GM21786 (cell line): ENCODE data around the gene COG7.
"Not testable (repeated sequence)": the region's sequence is repeated elsewhere in the genome, so short reads cannot be mapped to it uniquely, and the experiment has no call there.

ENCODE experiments used
- ATAC-seq: cut with Tn5 transposase; IDR thresholded peaks from one replicate; pipeline ENCODE4 v1.9.1; 2021; ENCODE audit not compliant: unreplicated experiment

COG7 gene

GRCh38 chr16:23452572-23453337 lies at the start of gene COG7:
COG7 (minus strand) TSS chr16:23453189; CDS start chr16:23452994, 195 bp downstream.
- peak; percentile 76 for ATAC-seq

DNA sequence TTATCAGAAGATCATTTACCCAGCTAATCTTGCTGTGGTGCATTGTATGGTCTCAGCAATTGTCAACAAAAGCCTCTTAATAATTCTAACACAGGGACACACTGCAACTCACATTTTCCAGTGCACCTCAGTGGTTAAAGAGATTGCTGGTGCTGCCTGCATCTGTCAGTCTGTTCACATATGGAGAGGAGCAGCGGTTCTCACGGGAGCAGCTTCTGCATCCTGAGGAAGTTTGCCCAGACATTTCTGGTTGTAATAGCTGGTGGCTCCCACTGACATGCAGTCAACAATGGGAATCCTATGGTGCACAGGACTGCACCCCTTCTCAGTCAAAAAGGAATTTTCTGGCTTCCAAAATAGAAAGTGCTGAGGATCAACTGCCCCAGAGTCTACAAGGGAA lies 49.5 kb upstream of the COG7 start:
- ATAC-seq, result no peak

DNA sequence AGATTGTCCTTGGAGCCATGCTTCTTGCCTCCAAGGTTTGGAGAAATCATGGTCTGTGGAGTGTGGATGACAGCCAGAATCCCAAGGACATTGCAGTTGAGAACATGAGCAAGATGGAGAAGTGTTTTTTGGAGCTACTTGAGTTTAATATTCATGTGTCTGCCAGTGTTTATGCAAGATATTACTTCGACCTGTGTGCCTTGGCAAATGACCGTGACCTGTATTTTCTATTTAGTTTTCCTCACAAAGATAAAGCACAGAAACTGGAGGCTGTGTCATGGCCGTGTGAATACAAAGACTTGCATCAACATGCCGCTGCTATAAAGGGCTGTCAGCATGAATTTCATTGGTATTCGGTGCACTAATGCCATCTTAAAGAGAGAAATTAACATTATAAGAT lies 48.3 kb upstream of the COG7 start:
- no peak for ATAC-seq

DNA sequence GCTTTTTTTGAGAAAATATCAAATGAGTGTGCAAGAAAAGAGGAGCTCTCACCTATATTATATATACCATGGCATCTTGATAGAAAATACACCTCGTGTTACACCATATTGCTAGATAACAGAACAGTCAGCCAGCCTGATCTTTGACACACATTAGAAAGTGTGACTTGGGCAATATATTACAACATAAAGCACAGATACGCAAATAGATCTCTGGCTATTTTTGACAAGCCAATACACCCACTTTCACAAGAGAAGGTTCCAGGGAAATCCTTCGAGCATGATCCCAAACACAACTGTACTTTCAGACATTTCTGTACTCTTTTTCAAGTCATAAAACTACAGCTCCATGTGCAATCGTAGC lies 47.9 kb upstream of the COG7 start:
- ATAC-seq, result no peak

DNA sequence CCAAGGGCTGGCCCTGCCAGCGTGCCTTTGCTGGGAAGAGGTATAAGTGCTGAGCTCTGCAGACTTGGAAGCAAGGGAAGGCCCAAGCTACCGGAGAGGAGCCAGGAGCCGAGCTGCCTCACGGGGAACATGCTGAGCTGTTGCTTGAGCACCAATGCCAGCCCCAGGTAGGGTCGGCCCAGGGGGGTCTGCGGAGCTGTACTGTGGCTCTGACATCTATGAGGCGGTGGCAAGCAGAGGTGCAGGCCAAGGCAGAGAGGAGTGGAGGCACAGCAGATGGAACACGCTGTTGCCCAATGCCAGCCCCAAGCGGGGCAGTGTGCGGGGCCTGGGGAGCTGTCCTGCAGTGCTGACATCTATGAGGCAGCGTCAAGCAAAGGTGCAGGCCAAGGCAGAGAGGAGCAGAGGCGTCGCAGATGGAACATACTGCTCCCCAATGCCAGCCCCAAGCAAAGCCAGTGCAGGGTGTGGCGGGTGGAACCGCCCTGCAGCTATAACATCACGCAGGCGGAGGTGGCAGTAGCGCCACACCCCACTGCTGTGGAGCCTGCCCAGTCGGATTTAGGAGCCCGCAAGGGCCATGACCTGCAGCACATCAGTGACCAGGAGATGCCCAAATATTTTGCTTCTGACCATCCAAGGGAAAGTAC lies 47.3 kb upstream of the COG7 start:
- no peak for ATAC-seq

DNA sequence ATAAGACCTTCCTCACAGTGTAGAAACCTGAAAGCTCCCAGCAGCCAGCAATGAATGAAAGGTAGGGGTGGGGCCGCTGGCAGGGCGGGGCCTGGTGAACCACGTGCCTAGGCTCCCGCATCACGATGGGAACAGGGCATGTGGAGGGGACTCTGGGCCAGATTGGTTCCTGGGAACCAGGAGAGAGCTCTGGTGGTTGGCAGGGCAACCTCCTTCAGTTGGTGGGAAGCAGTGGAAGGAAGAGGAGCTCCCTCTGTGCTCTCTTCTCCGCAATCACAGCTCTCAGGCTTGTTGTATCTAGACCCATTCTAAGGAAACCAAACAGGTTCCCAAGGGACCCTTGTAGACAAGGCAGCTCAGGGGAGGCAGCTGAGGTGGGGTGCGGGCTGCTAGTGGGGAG lies 46.8 kb upstream of the COG7 start:
- no peak for ATAC-seq

DNA sequence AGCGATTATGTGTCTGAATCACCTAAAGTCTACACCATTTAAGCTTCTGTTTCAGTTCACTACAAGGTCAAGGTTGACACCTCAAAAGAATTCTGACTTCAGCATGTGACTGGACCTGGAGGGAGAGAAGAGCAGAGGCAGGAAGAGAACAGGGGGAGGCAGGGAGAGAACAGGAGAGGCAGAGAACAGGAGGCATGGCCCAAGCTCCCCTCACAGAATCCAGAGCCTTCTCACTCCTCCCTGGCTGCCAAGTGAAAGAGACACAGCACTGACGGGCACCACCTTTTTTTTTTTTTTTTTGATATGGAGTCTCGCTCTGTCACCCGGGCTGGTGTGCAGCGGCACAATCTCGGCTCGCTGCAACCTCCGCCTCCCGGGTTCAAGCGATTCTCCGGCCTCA lies 45.9 kb upstream of the COG7 start:
- no peak for ATAC-seq

GRCh38 chr16:23497543-23497868 lies 44.5 kb upstream of the COG7 start:
- ATAC-seq, result no peak

DNA sequence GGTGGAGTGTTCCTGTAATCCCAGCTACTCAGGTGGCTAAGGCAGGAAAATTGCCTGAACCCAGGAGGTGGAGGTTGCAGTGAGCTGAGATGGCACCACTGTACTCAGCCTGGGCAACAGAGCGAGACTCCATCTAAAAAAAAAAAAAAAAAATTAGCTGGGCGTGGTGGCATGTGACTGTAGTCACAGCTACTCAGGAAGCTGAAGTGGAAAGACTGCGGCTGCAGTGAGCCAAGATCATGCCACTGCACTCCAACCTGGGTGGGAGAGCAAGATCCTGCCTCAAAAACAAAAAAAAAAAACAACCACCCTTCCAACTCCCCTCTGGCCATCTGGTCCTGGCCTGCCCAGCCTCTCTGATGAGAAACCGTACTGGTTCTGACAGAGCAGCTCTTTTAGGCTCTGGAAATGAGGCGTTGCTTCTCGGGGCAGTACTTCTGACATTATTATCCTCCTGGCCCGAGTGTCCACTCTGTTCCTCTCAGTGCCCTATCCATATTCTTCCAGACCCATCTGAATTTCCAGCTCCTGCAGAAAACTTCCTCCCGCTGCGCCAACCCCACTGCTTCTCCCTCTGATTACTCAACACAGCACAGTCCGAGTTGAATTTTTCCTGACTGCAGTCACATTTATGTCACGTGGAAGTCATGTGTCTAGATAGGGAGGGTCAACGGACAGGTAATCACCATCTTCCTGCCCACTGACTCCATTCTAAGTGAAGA lies 44.0 kb upstream of the COG7 start:
- no peak for ATAC-seq

DNA sequence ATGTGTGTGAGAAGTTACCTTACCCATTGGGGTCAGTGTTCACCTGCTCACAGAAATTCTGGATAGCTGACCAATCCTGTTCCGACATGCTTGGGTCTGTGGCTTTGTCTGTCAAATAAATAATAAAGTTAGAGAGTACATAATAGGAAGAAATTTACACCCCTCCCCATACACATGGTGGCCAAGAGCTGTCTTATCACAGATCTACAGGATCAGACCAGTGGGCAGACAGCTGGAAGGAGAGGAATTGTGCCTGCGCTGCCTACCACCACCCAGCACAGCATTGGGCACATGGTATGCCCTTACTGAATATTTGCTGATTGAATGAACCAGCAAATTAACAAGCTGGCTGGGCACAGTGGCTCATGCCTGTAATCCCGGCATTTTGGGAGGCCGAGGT lies 42.7 kb upstream of the COG7 start:
- no peak for ATAC-seq

DNA sequence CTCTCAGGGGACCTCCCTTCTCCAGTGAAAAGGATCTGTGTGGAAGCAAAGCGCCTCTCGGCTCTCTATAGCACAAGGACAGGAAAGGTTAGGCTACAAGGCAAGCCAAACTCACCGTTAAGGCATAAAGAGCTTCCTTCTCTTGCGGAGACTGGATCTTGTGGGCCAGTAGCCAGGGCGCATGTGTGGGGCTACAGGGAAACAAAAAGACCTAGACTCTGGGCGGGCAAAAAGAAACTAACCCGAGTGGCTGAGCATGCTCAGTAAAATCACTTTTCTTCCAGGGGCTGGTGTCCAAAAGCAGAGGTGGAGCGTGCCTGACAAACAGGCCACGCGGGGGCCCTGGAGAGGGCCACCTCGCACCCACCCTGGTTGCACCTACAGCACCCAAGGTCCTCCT lies 41.2 kb upstream of the COG7 start:
- no peak for ATAC-seq

DNA sequence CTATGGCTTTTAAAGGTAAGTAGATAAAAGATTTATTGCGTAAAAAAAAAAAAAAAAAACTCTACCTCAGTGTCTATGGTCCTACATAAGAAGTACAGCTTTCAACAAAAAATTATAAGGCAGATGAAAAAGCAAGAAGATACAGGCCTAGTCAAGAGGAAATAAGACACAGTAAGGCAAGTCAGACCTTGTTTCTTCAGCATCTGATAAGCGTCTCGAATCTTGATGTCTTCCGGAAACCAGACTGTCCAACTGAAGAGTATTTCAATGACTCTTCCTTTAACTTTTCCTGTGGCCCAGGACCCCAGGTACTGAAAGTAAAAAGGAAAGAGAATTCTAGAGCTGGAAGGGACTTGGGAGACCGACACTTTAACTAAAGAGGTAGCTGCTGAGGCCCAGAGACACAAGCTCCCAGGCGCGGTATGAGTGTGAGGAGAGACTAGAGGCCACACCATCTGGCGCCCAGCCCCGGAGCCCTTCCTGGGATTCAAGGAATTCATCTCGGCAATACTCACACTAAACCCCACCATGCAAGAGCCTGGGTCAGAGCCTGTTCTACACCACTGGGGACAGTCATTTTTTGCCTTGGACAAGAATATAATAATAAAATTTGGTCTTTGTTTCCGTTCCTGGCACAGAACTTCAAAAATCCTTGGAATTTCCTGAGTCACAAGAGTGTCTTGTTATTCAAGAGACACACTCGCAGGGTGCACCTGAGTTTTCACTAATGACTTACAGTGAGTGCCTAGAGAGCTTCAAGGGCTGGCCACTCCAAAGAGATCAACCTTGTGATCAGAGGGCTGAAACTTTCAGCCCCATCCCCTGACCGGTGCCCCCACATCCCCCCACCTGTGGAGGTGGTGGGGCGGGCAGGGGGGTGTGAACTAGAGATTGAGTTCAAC lies 38.8 kb upstream of the COG7 start:
- no peak for ATAC-seq

- ATAC-seq, result no peak
Measured at GRCh38 chr16:23486480-23486879, 33.5 kb upstream of the COG7 start.

DNA sequence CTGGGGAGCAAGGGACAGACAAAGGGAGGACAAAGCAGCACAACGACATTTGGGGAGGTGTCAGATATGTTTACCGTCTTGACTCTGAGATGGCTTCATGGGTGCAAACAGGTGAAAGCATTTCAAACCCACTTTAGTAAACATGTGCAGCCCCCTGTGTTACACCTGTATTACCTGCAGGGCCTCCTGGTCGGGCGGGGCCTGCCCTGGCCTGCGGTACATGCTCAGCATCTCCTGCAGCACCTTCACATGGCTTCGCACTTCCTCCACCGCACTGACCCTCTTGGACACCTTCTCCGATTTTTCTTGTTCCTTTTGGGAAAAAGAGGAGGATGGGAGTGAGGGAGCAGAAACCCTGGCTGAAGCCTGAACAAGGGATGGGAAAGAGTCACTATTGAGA lies 32.9 kb upstream of the COG7 start:
- ATAC-seq, result no peak

DNA sequence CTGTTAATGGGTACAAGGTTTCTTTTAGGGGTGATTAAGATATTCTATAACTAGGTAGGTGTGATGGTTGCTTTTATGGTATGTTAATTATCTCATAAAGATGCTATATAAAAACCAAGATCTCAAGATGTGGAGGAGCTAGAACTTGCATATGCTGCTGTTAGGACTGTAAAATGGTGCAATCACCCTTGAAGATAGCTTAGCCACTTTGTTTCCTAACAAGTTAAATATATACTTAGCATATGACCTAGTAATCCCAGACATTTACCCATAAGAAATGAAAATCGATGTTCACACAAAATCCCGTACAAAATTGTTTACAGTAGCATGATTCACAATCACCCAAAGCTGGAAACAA lies 32.2 kb upstream of the COG7 start:
- no peak for ATAC-seq

DNA sequence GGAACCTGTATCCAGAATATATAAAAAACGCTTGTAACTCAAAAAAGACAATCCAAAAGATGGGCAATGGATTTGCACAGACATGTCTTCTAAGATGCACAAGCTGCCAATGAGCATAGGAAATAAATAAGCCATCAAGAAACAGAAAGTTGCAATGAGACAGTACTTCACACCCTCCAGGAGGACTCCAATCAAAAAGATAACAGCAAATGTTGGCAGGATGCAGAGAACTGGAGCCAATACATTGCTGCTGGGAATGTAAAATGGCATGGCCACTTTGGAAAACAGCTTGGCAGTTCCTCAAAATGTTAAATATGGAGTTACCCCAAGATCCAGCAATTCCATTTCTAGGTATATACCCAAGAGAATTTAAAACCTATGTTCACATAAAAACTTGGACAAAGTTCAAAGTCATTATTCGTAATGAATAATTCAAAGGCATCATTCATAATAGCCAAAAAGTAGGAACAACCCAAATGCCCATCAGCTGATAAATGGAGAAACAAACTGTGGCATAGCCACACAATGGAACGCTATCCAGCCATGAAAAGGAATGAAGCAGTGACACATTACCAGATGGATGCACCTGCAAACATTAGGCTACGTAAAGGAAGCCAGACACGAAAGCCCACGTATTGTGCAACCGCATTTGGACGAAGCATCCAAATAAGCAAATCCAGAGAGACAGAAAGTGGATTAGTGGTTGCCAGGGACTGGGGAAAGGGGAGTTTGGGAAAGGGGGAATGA lies 31.7 kb upstream of the COG7 start:
- no peak for ATAC-seq

DNA sequence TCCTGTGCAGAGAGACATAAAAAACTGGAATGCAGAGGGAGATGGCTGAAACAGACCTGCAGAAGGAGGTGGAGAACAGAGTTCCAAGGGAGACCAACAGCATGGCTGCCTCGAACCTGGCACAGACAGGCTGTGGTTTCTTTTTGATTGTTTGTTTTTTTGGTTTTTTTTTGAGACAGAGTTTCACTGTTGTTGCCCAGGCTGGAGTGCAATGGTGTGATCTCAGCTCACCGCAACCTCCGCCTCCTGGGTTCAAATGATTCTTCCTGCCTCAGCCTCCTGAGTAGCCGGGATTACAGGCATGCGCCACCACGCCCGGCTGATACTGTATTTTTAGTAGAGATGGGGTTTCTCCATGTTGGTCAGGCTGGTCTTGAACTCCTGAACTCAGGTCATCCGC lies 30.5 kb upstream of the COG7 start:
- ATAC-seq, result not testable (repeated sequence)

DNA sequence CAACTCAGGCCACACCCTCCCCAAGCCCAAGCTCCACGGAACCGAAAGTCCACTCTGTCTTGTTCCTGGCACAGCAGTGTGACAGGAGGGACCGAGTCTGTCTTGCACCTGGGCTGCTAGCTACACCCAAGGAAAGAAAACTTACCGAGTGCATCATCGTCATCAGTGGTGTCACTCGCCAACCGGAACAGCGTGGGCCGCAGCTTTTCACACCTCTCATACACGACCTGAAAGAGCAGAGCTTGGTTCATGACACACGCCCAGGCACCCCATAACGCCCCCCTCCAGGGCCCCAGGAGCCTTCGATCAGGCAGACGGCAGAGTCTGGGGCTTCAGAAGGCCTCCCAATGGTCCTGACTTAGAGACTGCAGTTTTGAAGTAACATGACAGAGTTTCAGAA lies 29.8 kb upstream of the COG7 start:
- ATAC-seq, result no peak

GRCh38 chr16:23480257-23480656 lies 27.3 kb upstream of the COG7 start:
- no peak for ATAC-seq

GRCh38 chr16:23479138-23479537 lies 26.1 kb upstream of the COG7 start:
- ATAC-seq, result no peak

DNA sequence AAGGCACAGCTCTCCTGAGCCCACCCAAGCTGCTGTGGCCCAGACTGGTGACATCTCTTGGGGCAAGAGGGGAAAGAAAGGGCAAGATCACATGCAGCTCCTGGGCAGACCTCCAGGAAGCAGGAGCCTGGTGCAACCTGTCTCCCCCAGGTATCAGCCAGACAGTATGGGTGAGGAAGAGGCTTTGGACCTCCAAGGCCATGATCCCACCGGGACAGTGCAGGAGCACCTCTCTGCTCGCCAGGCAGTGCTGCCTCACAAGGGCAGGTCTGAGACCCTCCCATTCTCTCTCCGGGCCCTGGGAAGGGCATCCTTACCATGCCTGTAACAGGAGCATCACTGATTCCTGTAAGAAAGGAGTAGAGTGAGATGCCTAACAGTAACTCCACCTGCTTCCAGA lies 25.6 kb upstream of the COG7 start:
- ATAC-seq, result no peak
